K562 (cell line): ENCODE data around the gene ZNF43. TPM values are rescaled to one million over a fixed set of nuclear protein-coding genes. Genes with fewer than 3 reads are reported as not detected.

ENCODE experiments used
- ATAC-seq: fragments of 200-7000 bp; cut with Tn5 transposase; 3 replicates; pipeline ENCODE4 v1.9.1; 2020; ENCODE audit warnings: moderate library complexity
- BruUV-seq: library from RNA; stranded (reverse); fragments of 400-500 nt; replicated peaks from 2 replicates; lab custom pipeline; 2021; lab: Mats Ljungman, UMichigan
- CTCF ChIA-PET: fragments of 300-600 bp; formaldehyde crosslinking; extraction: SDS; loops from one replicate; lab custom pipeline; 2021; ENCODE audit warnings: low intra/inter-chr PET ratio; lab: Yijun Ruan, JAX
- POLR2A ChIA-PET: fragments of 300-600, 350-650 bp; sonication (Branson Sonifier 250); formaldehyde crosslinking; extraction: SDS; loops from one replicate; lab custom pipeline; 2021; ENCODE audit warnings: antibody characterized with exemption, inconsistent platforms; lab: Yijun Ruan, JAX
- DNase-seq, 4 experiments: peaks; one replicate each; pipeline versions ENCODE4 v3.0.0 to v3.0.0-alpha.2; 2011 to 2018; ENCODE audit warnings: low spot score in 3 of 4, mixed read lengths in 3 of 4; ENCODE audit errors: extremely low read depth in 1 of 4
- FAIRE-seq: peaks from 2 replicates; lab custom pipeline; 2011; peaks lifted over from hg19 to GRCh38; lab: Jason Lieb, UNC
- H2AFZ ChIP-seq: 2 replicates; pipeline ENCODE4 v1.6.0; 2011; ENCODE audit warnings: low read depth, low read length, control low read depth, inconsistent platforms
- H3K27ac ChIP-seq: fragments of 200-600 bp; 3 replicates; pipeline ENCODE4 v1.8.0; 2011; ENCODE audit warnings: low read depth, mild to moderate bottlenecking, control low read depth, inconsistent platforms, low read length, moderate library complexity, mixed read lengths; ENCODE audit errors: extremely low read depth
- H3K27me3 ChIP-seq, 2 experiments: fragments of 300-600 bp in 1 of 2; 2 replicates in 1 of 2; 3 replicates in 1 of 2; pipeline versions ENCODE4 v1.6.0 to v1.8.0; 2011; ENCODE audit warnings: inconsistent platforms in 2 of 2, low read length in 2 of 2, mild to moderate bottlenecking in 1 of 2, mixed read lengths in 1 of 2, moderate library complexity in 1 of 2; ENCODE audit not compliant: control insufficient read depth in 2 of 2, insufficient read depth in 2 of 2
- H3K36me3 ChIP-seq: fragments of 300-600 bp; 3 replicates; pipeline ENCODE4 v1.8.0; 2011; ENCODE audit warnings: mild to moderate bottlenecking, low read length, inconsistent platforms; ENCODE audit not compliant: control insufficient read depth, insufficient read depth
- H3K4me1 ChIP-seq, 2 experiments: fragments of 200-600 bp in 1 of 2; replicated peaks in 1 of 2; 2 replicates in 1 of 2; 3 replicates in 1 of 2; pipeline versions ENCODE4 v1.5.1 to v1.8.0; 2011; ENCODE audit warnings: inconsistent platforms in 2 of 2, low read length in 2 of 2, mild to moderate bottlenecking in 1 of 2, mixed read lengths in 1 of 2, moderate library complexity in 1 of 2; ENCODE audit not compliant: control insufficient read depth in 2 of 2, insufficient read depth in 2 of 2
- H3K4me2 ChIP-seq: 2 replicates; pipeline ENCODE4 v1.6.1; 2011; ENCODE audit warnings: low read length, control low read depth, inconsistent platforms, mixed read lengths; ENCODE audit not compliant: insufficient read depth
- H3K4me3 ChIP-seq: fragments of 200-600 bp; sonication (generic), shearing (Covaris generic); 2 replicates; pipeline ENCODE4 v1.5.1; 2016; ENCODE audit warnings: control low read depth, inconsistent platforms
- H3K79me2 ChIP-seq: fragments of 200-600 bp; 3 replicates; pipeline ENCODE4 v1.8.0; 2011; ENCODE audit warnings: low read length, inconsistent platforms; ENCODE audit not compliant: control insufficient read depth, insufficient read depth
- H3K9ac ChIP-seq, 2 experiments: 2 replicates each; pipeline versions ENCODE4 v1.6.0 to v1.6.1; 2011; ENCODE audit warnings: low read depth in 2 of 2, low read length in 2 of 2, control low read depth in 1 of 2, inconsistent platforms in 1 of 2, mild to moderate bottlenecking in 1 of 2, mixed read lengths in 1 of 2; ENCODE audit not compliant: insufficient read depth in 1 of 2
- H3K9me1 ChIP-seq: one replicate; pipeline ENCODE4 v1.6.0; 2011; ENCODE audit warnings: inconsistent platforms, mild to moderate bottlenecking, low read length, moderate library complexity; ENCODE audit not compliant: control insufficient read depth, insufficient read depth
- H3K9me3 ChIP-seq: replicated peaks from 2 replicates; pipeline ENCODE4 v1.5.1; 2011; ENCODE audit warnings: low read depth, low read length, inconsistent platforms; ENCODE audit not compliant: control insufficient read depth, insufficient read depth
- H4K20me1 ChIP-seq: replicated peaks from 2 replicates; pipeline ENCODE4 v1.6.1; 2011; ENCODE audit warnings: low read length, inconsistent platforms, mixed read lengths; ENCODE audit not compliant: control insufficient read depth, insufficient read depth
- DACH1 ChIP-seq: fragments of 450-650 bp; IDR thresholded peaks from 2 replicates; pipeline ENCODE4 v1.6.1; 2018; ENCODE audit not compliant: partially characterized antibody
- FOS ChIP-seq: IDR thresholded peaks from 3 replicates; pipeline ENCODE4 v1.6.1; 2011; ENCODE audit not compliant: insufficient read length; ENCODE audit errors: extremely low read depth
- KLF1 ChIP-seq: fragments of 450-650 bp; IDR thresholded peaks from 2 replicates; pipeline ENCODE4 v1.6.1; 2016; ENCODE audit warnings: missing genetic modification characterization, missing compliant biosample characterization
- NCOA4 ChIP-seq: fragments of 450-650 bp; IDR thresholded peaks from 2 replicates; pipeline ENCODE4 v1.6.1; 2018; ENCODE audit warnings: mild to moderate bottlenecking; ENCODE audit not compliant: partially characterized antibody
- PPARD ChIP-seq: fragments of 250-450 bp; sonication (Bioruptor Pico); IDR thresholded peaks from 2 replicates; pipeline ENCODE4 v1.8.0; 2022; ENCODE audit warnings: inconsistent platforms, mild to moderate bottlenecking, moderate library complexity
- RBFOX2 ChIP-seq: fragments of 200-400 bp; formaldehyde crosslinking; IDR thresholded peaks from 2 replicates; pipeline ENCODE4 v1.6.1; 2017; ENCODE audit warnings: low read depth, mild to moderate bottlenecking, low read length, moderate library complexity
- RCOR1 ChIP-seq, 2 experiments: IDR thresholded peaks; 2 replicates each; pipeline ENCODE4 v1.6.1; 2012; ENCODE audit warnings: low read depth in 2 of 2, low read length in 2 of 2, borderline replicate concordance in 1 of 2, improper control_type of control experiment in 1 of 2
- SP2 ChIP-seq: IDR thresholded peaks from 2 replicates; pipeline ENCODE4 v1.6.1; 2011; ENCODE audit warnings: mild to moderate bottlenecking, low read depth, low read length, moderate library complexity; ENCODE audit not compliant: poor library complexity, severe bottlenecking; ENCODE audit errors: extremely low read depth
- SRSF3 ChIP-seq: fragments of 200-400 bp; formaldehyde crosslinking; IDR thresholded peaks from 2 replicates; pipeline ENCODE4 v1.6.1; 2016; ENCODE audit warnings: mild to moderate bottlenecking, low read length, moderate library complexity; ENCODE audit not compliant: insufficient read depth
- SRSF7 ChIP-seq: fragments of 200-400 bp; formaldehyde crosslinking; optimal IDR thresholded peaks from 2 replicates; pipeline ENCODE3; 2017; ENCODE audit warnings: mild to moderate bottlenecking, low read depth, low read length
- THRAP3 ChIP-seq: fragments of 450-650 bp; IDR thresholded peaks from 2 replicates; pipeline ENCODE4 v1.6.1; 2016; ENCODE audit warnings: mild to moderate bottlenecking, inconsistent platforms, borderline replicate concordance
- ZNF696 ChIP-seq: fragments of 250-450 bp; sonication (Bioruptor Pico); conservative IDR thresholded peaks from 2 replicates; pipeline ENCODE4 v1.4.0; 2020; ENCODE audit warnings: mild to moderate bottlenecking, moderate library complexity
- WGBS: fragments of 100-300 bp; shearing (Covaris generic); methylation state at CpG from one replicate; pipeline ENCODE4 v1.1.6; 2016; ENCODE audit warnings: low coverage, mixed read lengths; ENCODE audit not compliant: insufficient coverage; ENCODE audit errors: missing lambda C conversion rate; 5-methylcytosine and 5-hydroxymethylcytosine counted together
- in situ Hi-C: fragments of 300-500 bp; cut with MboI; formaldehyde crosslinking; loops from 4 replicates; pipeline ENCODE4 v1.15.0; 2018; ENCODE audit warnings: inconsistent platforms, mixed read lengths
- intact Hi-C: fragments of 100-400 bp; cut with micrococcal nuclease; formaldehyde crosslinking; loops from 2 replicates; pipeline ENCODE4 v1.14.2; 2022
- polyA plus RNA-seq, 8 experiments: library from polyadenylated mRNA; depleted of rRNA in 4 of 8; stranded (reverse) in 5 of 8; unstranded in 3 of 8; fragments of >200 nt; fragmentation: Nextera tagmentation in 2 of 8; fragmentation: Illumina TruSeq in 1 of 8; extraction: Ambion mirVana in 2 of 8; extraction: Trizol in 1 of 8; gene quantifications; 2 replicates each; pipeline versions ENCODE4 v1.2.1 to v1.2.3, GENCODE V29; 2011 to 2014; ENCODE audit warnings: inconsistent platforms in 1 of 8, missing spikeins in 1 of 8
- total RNA-seq, 7 experiments: library from RNA; depleted of rRNA in 6 of 7; stranded (reverse); fragments of >200 nt in 6 of 7; fragmentation: Illumina TruSeq in 2 of 7; extraction: Trizol in 2 of 7; gene quantifications; 2 replicates each; pipeline versions ENCODE4 v1.2.1 to v1.2.3, GENCODE V29; 2011 to 2021; ENCODE audit warnings: low replicate concordance in 1 of 7
- TF ChIP-seq, protein P1 (sequence below): sonication (generic); formaldehyde crosslinking; IDR thresholded peaks from 2 replicates; pipeline ENCODE4 v1.8.0; 2022; ENCODE audit warnings: missing genetic modification reagents, mild to moderate bottlenecking, moderate library complexity, borderline replicate concordance
- TF ChIP-seq, protein P2 (sequence below): sonication (generic); IDR thresholded peaks from 2 replicates; pipeline ENCODE4 v1.6.1; 2016
- TF ChIP-seq, protein P3 (sequence below): fragments of 250-450 bp; sonication (Bioruptor Pico); IDR thresholded peaks from 2 replicates; pipeline ENCODE4 v1.9.0; 2021; ENCODE audit warnings: mild to moderate bottlenecking

The ZNF43 gene
- total and polyA plus RNA-seq, 9 of the 15 experiments (the other 6 are each of a cell fraction or from before 2014, with no cell fraction given), result 3.6 to 18.6 (median 9.2) TPM

DNA sequence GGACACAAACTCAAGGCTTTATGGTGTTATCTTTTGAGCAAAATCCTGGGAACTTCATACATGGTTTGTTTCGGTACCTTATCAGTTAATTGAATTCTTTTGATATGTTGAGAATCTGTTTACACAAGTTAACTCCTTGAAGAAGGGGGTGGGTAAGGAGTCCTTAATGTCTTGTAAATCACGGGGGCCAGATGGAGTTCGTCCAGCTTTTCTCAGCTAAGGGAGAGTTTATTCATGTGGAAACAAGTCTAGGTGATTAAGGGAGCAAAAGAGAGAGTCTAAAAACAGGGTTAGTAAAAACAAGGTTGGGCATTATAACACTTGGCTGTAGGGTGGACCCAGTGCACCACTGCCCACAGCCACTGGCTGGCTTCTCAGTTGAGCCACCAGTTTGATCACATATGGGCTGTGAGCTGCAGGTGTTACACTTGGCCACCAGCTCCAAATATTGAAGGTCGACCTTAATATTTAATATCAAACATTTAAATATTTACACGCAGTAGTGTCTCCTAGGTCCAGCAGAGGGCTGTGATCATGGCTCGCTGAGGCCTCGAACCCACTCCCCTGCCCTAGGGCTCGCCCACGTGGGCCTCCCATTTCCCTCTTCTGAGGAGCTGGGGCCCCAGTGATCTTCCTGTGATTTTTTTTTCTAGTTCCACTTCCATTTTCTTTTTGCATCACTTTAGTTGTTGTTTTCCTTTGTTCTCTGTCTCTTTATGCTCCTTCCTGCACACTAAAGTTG, 21.0 kb upstream of the ZNF43 start:
- TF ChIP-seq KLF1 (no peak), SRSF3 (no peak), PPARD (CRISPR knock-in tag) (no peak), RCOR1 (IDR thresholded peaks at IDR 0.05; ENCODE audit: borderline replicate concordance in 1 of 2, low read depth in 2 of 2, low read length in 2 of 2) (no peak), SRSF7 (no peak), SP2 (no peak), FOS (no peak), DACH1 (no peak), THRAP3 (no peak), RBFOX2 (no peak), ZNF696 (CRISPR knock-in tag) (no peak), NCOA4 (no peak)
- TF ChIP-seq, protein P1, sequence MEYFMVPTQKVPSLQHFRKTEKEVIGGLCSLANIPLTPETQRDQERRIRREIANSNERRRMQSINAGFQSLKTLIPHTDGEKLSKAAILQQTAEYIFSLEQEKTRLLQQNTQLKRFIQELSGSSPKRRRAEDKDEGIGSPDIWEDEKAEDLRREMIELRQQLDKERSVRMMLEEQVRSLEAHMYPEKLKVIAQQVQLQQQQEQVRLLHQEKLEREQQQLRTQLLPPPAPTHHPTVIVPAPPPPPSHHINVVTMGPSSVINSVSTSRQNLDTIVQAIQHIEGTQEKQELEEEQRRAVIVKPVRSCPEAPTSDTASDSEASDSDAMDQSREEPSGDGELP (CRISPR knock-in tag), result no peak
- TF ChIP-seq, protein P2, sequence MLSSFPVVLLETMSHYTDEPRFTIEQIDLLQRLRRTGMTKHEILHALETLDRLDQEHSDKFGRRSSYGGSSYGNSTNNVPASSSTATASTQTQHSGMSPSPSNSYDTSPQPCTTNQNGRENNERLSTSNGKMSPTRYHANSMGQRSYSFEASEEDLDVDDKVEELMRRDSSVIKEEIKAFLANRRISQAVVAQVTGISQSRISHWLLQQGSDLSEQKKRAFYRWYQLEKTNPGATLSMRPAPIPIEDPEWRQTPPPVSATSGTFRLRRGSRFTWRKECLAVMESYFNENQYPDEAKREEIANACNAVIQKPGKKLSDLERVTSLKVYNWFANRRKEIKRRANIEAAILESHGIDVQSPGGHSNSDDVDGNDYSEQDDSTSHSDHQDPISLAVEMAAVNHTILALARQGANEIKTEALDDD, result no peak
- TF ChIP-seq, protein P3, sequence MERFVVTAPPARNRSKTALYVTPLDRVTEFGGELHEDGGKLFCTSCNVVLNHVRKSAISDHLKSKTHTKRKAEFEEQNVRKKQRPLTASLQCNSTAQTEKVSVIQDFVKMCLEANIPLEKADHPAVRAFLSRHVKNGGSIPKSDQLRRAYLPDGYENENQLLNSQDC, result no peak
- POLR2A ChIA-PET, result interaction anchor here (0.6 to 0.8 kb wide), 3 partner anchors 13 to 97 kb away, joined by 3 to 5 read pairs (median 4); partner anchors contain the start of gene ZNF43

More for the DNA sequence above, 21.0 kb upstream of the ZNF43 start:
- Histone ChIP-seq H3K4me2 (no peak overlapping the region), H3K27me3 (no peaks in the 10 kb centered on the region), H2AFZ (no peak overlapping the region), H3K4me1 (no peaks in the 10 kb centered on the region), H3K9ac (no peak overlapping the region), H3K36me3 (no peaks in the 10 kb centered on the region), H3K9me3 (peaks cover 4% of the 10 kb centered on the region), H3K27ac (no peak overlapping the region), H4K20me1 (no peaks in the 10 kb centered on the region), H3K4me3 (no peak overlapping the region), H3K9me1 (no peaks in the 10 kb centered on the region), H3K79me2 (no peaks in the 10 kb centered on the region)
- FAIRE-seq, result no peak
- no TSS peak for BruUV-seq
- intact Hi-C loops (no loop called here), in situ Hi-C loops (no loop called here)
- WGBS, result 4% methylated on average over 9 of the region's 9 CpGs
- no peak for DNase-seq
- CTCF ChIA-PET, result no interaction called here
- ATAC-seq, result no peak
